Measurements from ENCODE around the gene TOM1L1.

TOM1L1 gene

DNA sequence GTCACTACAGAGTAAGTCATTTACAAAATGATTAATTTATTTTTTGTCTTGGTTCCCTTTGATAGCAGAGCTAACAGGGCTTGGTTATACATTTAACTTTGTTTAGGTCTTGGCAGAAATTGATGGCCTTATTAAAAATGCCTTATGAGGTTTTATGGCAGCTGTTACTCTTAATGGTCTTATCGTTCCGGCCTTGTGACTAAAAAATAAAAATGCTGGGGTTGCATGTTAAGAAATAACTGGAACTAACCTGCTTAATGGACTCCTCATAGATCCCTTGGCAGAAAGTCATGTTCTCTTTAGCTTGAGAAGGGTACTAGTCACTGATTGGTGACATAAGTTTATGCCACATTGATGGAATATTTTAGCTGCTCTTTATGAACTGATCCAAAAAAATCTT lies 49.5 kb downstream of the TOM1L1 start:
- no peak for DNase-seq

GRCh38 chr17:54951286-54951685 lies 50.6 kb downstream of the TOM1L1 start:
- DNase-seq = no peak

GRCh38 chr17:54956791-54957190 lies 56.1 kb downstream of the TOM1L1 start:
- no peak for DNase-seq

GRCh38 chr17:54967621-54968261 lies 67.1 kb downstream of the TOM1L1 start:
- peak; percentile 71 for DNase-seq

- DNase-seq = peak; percentile 97
Measured at GRCh38 chr17:54968262-54968987, 67.8 kb downstream of the TOM1L1 start, which contains the start of the genes COX11 and STXBP4. COX11 (minus strand) TSS chr17:54968654; CDS start chr17:54968646, 8 bp downstream. STXBP4 (plus strand) TSS chr17:54968765; CDS start chr17:54986220, 17,455 bp downstream.

GRCh38 chr17:54968988-54969332 lies 68.3 kb downstream of the TOM1L1 start:
- DNase-seq = no peak

GRCh38 chr17:54969658-54970572 lies 69.3 kb downstream of the TOM1L1 start:
- no peak for DNase-seq

DNA sequence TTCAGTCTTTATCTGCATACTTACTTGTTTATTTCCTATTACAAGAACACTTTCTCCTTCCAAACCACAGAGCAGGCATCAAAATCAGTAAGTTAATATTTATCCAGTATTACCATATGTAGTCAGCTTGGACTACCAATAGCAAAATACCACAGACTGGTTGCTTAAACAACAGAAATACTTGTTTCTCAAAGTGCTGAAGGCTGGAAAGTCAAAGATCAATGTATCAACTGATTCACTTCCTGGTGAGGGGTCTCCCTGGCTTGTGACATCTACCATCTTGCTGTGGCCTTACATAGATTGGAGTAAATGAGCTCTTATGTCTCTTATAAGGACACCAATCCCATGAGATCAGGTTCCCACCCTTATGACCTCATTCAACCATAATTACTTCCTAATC lies 70.5 kb downstream of the TOM1L1 start:
- no peak for DNase-seq

GRCh38 chr17:54971901-54972300 lies 71.2 kb downstream of the TOM1L1 start:
- no peak for DNase-seq

DNA sequence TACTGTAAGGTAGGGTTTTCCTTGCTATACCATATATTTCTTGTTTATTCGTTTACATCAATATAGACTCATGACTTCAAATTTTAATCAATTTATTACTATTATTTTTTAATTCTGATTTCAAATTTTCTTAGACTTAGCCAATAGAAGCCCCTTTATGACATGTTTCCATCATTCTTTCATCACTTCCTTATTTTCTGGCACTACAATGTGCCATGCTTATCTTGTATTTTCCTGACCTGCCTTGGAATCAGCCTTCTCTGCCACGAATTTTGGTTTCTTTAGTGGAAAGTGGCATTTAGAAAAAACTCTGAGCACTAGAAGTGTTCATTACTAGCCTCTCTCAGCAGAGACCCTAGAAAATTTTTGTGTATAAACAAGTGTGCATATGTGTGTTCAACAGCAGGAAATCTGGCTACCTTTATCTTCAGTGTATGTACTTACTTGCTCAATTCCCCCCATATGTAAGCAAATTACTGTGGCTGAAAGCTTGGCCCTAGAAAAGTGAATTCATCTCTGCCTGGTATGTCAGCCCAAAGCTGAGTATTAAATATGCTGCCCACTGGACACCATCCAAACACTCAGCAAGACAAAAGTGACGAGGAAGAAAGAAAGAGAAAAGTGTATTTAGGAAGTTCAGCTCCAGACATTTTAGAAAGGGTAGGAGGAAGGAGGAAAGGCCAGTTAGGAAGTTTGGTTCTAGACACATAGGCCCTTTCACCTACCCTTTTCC lies 71.9 kb downstream of the TOM1L1 start:
- DNase-seq = no peak

DNA sequence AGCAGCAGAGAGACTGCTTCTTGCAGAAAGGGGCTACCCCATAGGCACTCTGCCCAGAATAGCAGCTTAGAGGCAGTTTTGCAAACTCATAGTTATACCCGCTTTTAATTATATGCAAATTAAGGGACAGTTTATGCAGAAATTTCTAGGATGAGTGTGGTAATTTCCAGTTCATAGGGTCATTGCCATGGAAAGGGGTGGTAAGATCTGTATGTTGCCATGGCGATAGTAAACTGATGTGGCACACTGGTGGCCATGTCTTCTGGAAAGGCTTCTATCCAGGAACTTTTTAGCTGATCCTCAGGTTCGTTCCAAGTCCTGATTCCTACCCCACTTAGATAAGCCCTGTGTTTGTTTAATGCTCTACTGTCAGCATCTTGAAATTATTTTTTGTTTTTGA lies 74.1 kb downstream of the TOM1L1 start:
- DNase-seq = peak; percentile 44

DNA sequence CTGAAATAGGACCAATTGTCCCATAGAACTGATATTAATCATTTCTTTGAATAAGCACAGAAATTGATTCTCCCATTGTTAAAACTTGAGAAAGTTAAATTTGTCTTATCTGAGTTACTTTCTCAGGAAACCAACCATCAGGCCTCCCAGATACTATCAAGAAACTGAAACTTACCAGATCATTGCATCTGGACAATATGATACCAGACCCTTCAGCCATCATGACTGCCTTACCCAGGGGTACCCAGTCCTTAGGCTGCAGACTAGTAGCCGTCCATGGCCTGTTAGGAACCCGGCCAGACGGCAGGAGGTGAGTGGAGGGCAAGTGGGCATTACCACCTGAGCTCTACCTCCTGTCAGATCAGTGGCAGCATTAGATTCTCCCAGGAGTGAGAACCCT lies 75.7 kb downstream of the TOM1L1 start:
- no peak for DNase-seq

GRCh38 chr17:54977744-54978143 lies 77.1 kb downstream of the TOM1L1 start:
- DNase-seq = no peak

- no peak for DNase-seq
Measured at GRCh38 chr17:54979657-54980056, 79.0 kb downstream of the TOM1L1 start.

- no peak for DNase-seq
Measured at GRCh38 chr17:54980375-54980774, 79.7 kb downstream of the TOM1L1 start.

GRCh38 chr17:54982399-54982798 lies 81.7 kb downstream of the TOM1L1 start:
- DNase-seq = no peak

DNA sequence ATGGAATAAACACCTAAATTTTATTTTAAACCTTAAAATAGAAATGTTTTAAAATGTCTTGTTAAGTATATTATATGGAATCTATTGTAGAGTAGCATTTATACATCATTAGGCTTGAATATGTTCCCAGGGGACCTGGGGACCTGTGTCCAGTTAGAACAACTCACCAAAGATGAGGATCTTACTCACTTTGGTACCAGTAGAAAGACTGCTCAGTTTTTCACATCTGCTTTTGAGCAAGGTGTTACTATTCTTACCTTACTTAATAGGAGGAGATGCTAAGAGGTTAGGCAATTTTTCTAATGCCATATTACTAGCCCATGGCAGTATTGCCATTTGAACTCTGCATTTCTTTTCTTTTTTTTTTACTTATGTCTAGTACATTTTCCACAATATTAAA lies 82.6 kb downstream of the TOM1L1 start:
- DNase-seq = no peak

DNA sequence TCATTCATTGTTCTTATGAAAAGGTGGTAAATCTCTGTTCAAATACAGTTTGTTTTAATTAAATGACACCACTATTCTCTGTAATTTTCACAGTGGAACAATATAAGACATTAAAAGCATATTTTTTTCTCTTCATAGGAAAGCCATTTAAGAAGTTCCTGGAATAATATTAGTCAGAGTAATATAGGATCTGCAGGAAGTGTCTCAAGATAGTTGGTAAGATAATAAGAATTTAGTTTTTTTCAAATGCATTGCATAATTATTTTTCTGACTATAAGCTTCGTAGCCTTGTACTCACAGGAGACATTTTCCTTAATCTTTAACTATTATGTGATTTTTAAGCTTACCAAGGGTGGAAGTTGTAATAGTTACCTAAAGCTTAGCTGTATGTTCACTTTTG lies 84.8 kb downstream of the TOM1L1 start:
- DNase-seq = no peak

GRCh38 chr17:54990118-54990517 lies 89.5 kb downstream of the TOM1L1 start:
- no peak for DNase-seq

DNA sequence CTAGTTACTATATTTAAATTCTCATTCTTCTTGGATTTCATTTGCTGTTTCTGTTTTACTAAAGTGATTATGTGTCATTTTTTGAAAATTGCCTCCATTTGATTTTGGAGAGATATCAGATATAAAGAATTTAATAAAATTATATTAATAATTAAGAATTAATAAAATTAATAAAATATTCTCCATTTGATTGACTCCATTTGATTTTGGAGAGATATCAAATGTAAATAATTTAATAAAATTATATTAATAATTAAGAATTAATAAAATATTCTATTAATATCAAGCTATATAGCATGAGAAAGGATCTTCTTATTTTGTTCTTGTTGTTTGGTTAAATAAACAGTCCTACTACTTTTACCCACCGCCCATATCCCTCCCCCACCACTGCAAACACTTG lies 90.9 kb downstream of the TOM1L1 start:
- DNase-seq = no peak

GRCh38 chr17:54992797-54993639 lies 92.4 kb downstream of the TOM1L1 start:
- peak; percentile 86 for DNase-seq

DNA sequence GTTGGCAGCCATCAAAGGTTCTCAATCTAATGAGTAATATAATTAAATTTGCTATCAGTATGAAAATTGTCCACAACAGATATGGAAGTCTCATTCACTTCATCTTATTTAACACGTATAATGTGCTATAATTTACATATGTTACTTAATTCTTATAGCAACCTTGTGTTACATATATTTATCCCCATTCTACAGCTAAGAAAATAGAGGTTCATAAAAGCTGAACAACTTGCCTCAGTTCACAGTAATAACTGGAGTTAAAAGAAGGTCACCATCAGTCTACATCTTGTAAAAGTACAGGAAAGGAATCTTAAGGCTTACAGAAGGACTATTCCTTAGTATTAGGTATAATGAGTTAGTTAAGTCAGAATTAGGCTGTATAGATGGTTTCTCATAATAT lies 95.8 kb downstream of the TOM1L1 start:
- no peak for DNase-seq

Data from hematopoietic multipotent progenitor cell treated with erythropoietin and hydrocortisone succinate and interleukin-3 and kit ligand, for 6 days (in vitro differentiated cells).